Skeletal muscle tissue (tissue), 4 donors: ENCODE measurements around the gene SMYD1. TPM values are rescaled to one million over a fixed set of nuclear protein-coding genes. Genes with fewer than 3 reads are reported as not detected.

Experiments
- H3K27ac ChIP-seq: one replicate; pipeline ENCODE4 v1.7.0; 2013; ENCODE audit warnings: mild to moderate bottlenecking, low read depth, low read length, inconsistent platforms
- H3K27me3 ChIP-seq, 3 donors: one replicate each; pipeline ENCODE4 v1.7.0; 2013; ENCODE audit warnings: low read length in 3 of 3; ENCODE audit not compliant: control insufficient read depth in 3 of 3, insufficient read depth in 3 of 3
- H3K36me3 ChIP-seq, 3 donors: one replicate each; pipeline ENCODE4 v1.7.0; 2013; ENCODE audit warnings: low read length in 3 of 3; ENCODE audit not compliant: control insufficient read depth in 3 of 3, insufficient read depth in 3 of 3
- H3K4me1 ChIP-seq, 3 donors: one replicate each; pipeline ENCODE4 v1.7.0; 2013; ENCODE audit warnings: low read length in 3 of 3, mild to moderate bottlenecking in 3 of 3; ENCODE audit not compliant: control insufficient read depth in 3 of 3, insufficient read depth in 3 of 3
- H3K4me3 ChIP-seq, 3 donors: one replicate each; pipeline ENCODE4 v1.7.0; 2013; ENCODE audit warnings: low read length in 3 of 3
- H3K9ac ChIP-seq, 3 donors: one replicate each; pipeline ENCODE4 v1.7.0; 2013; ENCODE audit warnings: low read length in 3 of 3, mild to moderate bottlenecking in 3 of 3, moderate library complexity in 2 of 3, low read depth in 1 of 3
- H3K9me3 ChIP-seq, 3 donors: one replicate each; pipeline ENCODE4 v1.7.0; 2013; ENCODE audit warnings: low read length in 3 of 3; ENCODE audit not compliant: control insufficient read depth in 3 of 3
- total RNA-seq: library from RNA; depleted of rRNA; stranded (reverse); fragments of >200 nt; gene quantifications from one replicate; pipeline ENCODE4 v1.2.3, GENCODE V29; 2014
- donor health status: Osteomylitis.

Gene SMYD1
- total RNA-seq, 1 donor from 2014 or later = 147 TPM

DNA sequence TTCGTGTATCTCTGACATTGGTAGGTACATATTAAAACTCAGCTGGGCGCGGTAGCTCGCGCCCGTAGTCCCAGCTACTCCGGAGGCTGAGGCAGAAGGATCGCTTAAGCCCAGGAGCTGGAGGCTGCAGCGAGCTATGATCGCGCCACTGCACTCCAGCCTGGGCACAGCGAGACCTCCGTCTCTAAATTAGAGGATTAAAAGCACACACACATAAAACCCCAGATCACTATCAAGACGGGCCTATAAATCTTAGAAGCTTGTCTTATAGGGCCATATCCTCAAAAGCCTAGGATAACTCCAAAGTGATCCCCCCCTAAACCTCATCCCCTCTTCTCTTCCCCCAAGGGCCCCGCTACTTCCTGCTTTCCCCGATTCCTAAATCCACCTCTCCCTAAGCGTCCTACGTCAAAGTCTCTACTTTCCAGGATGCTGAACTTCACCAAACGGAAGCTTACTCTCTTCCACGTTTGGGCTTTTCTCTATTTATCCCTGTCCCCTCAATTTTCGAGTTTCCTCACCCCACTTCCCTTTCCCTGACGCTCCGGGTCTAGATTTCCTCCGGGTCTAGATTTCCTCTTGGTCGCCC, 12.7 kb upstream of the SMYD1 start:
- no peaks in the 10 kb centered on the region for H3K9me3 ChIP-seq
- H3K4me3 ChIP-seq = peak overlapping the region; percentile 62 to 97 (median 75)
- peaks cover 19 to 28% (median 27%) of the 10 kb centered on the region in 3 donors for H3K4me1 ChIP-seq

DNA sequence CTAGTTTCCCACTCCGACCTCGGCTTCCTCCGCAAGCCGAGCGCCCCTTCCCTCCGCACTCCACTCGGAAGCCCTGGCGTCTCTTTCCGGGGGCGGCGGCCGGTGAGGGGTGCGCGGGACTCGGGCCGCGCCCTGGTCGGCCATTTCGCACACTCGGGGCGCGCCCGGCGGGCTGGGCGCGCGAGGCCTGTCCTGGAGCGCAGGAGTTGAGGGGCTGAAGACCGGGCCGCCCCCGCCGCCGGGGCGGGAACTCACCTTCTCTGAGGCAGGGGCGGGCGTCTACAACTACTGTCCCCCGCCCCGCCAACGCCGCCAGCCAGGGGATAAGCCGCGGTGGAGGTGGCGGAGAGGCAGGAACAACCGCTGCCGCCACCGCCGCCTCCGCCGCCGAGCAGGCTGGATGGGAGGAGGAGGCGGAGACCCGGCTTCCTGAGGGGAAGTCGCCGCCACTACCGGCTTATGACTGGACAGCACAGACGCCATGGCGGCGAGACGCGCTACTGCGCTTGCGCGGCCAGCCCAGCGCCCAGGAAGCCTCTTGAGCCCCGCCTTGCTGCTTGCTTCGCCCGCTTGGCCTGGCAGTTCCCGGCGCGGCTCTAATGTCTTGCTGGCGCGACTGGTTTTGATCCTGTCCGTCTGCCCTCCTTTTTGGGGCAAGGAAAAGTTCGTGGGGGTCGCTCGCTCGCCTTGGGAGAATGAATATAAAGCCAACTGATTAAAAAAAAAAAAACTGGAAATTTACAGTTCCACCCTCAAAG, 12.1 kb upstream of the SMYD1 start, which contains the start of gene KRCC1:
Gene KRCC1 (minus strand): TSS at position 413 of the 758 bp plus-strand sequence. CDS start 27,220 bp downstream, outside the sequence.
- H3K36me3 ChIP-seq = no peaks in the 10 kb centered on the region
- peak within 1 kb of the TSS; percentile 90 to 94 (median 94) for H3K9ac ChIP-seq
- peak within 1 kb of the TSS; percentile 62 to 97 (median 75) for H3K4me3 ChIP-seq
- H3K27ac ChIP-seq = peak within 1 kb of the TSS; percentile 94
- H3K4me1 ChIP-seq = peaks cover 19 to 28% (median 27%) of the 10 kb centered on the region in 3 donors
- no peaks in the 10 kb centered on the region for H3K27me3 ChIP-seq
- H3K9me3 ChIP-seq = no peaks in the 10 kb centered on the region

More for the DNA sequence above, 12.7 kb upstream of the SMYD1 start:
- Histone ChIP-seq H3K9ac (peak overlapping the region; percentile 90 to 94 (median 94)), H3K27me3 (no peaks in the 10 kb centered on the region), H3K36me3 (no peaks in the 10 kb centered on the region), H3K27ac (peak overlapping the region; percentile 94)

DNA sequence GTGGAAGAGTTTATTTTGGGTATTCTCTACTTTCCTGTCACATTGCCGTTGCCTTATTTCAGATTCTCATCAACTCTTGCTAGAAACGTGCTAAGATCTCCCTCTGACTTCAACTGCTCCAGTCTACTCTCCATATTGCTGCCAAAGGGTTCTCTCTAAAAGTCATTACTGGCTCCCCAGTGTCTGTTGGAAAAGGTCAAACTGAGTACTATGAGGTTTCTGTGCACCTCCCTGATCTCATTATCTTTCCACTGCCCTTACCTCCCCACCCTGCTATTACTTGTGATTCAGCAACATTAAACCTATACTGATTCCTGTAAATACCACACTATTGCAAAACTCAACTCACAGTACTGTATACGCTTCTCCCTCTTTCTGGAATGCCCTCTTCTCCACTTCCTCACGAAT, 10.2 kb upstream of the SMYD1 start:
- Histone ChIP-seq H3K9me3 (no peaks in the 10 kb centered on the region), H3K4me1 (peaks cover 16 to 24% (median 23%) of the 10 kb centered on the region in 3 donors), H3K9ac (no peak overlapping the region), H3K36me3 (no peaks in the 10 kb centered on the region), H3K27ac (no peak overlapping the region), H3K4me3 (no peak overlapping the region), H3K27me3 (no peaks in the 10 kb centered on the region)

DNA sequence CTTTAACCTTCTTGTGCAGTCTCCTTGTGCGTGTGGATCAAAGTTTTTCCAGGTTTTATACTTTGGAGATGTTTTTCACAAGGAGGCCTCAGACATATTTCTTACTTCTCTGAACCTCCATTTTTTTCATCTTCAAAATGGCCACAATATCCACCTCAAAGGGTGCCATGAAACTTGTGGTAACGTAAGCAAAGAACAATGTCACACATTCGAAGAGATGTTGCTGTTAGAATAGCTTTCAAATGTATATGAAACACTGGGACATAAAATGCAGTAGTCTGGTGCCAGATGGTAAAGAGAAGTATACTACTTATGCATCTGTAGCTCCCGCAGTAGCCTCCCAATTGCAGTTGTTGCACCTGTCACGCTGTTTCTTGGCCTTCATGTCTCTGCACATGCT, 9.4 kb upstream of the SMYD1 start:
- Histone ChIP-seq H3K36me3 (no peaks in the 10 kb centered on the region), H3K4me1 (peaks cover 14 to 21% (median 20%) of the 10 kb centered on the region in 3 donors), H3K9ac (no peak overlapping the region), H3K27ac (no peak overlapping the region), H3K9me3 (no peaks in the 10 kb centered on the region), H3K27me3 (no peaks in the 10 kb centered on the region), H3K4me3 (no peak overlapping the region)

DNA sequence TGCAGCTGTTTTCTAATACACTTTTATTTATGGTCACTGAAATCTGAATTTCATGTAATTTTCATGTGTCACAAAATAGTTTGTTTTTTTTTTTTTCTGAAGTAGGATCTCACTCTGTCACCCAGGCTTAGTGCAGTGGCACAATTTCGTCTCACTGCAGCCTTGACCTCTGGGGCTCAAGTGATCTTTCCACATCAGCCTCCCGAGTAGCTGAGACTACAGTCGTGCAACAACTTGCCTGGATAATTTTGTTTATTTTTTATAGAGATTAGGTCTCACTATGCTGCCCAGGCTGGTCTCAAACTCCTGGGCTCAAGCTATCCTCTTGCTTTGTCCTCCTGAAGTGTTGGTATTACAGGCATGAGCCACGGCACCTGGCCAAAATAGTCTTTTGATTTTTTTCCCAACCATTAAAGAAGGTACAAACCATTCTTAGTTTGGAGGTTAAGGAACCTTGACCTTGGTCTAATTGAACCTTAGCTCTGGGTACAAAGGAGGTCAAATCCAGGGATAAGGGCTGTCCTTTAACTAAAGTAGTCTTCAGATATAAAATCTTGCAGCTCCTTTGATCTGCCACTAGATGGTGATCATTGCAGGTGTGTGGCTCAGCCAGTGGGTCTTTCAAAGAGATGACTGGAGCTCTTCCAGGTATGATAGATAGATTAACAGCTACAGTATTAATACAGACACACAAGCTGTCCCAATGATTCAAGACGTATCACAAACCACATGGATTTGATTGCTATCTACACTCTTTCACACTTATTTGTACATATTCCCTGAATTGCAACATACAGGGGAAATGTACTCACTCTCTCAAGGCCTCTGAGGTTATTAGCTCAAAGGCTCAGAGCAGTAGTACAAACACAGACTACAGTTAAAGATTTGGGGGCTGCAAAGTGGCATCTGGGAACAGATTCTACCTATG, 7.4 kb upstream of the SMYD1 start:
- no peak overlapping the region for H3K4me3 ChIP-seq
- no peak overlapping the region for H3K9ac ChIP-seq
- H3K27ac ChIP-seq = no peak overlapping the region
- no peaks in the 10 kb centered on the region for H3K9me3 ChIP-seq
- H3K4me1 ChIP-seq = peaks cover 3 to 8% (median 4%) of the 10 kb centered on the region in 3 donors
- H3K27me3 ChIP-seq = no peaks in the 10 kb centered on the region
- H3K36me3 ChIP-seq = no peaks in the 10 kb centered on the region

DNA sequence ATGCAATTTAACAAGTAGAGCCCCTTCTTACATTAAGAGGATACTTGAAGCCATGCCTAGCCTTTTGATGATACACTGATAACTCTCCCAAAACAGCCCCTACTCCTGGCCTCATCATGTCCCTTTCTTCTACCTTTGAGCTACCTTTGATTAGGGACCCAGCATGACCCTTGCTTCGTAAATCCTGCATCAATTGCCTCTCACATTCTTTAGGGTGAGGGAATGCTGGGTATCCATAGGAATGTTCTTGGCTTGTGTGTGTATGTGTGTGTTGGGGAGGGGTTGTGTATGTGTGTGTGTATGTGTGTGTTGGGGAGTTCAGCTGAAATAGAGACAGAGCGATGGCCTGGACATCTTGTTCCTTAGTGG, 6.7 kb upstream of the SMYD1 start:
- Histone ChIP-seq H3K9ac (no peak overlapping the region), H3K4me3 (no peak overlapping the region), H3K27me3 (no peaks in the 10 kb centered on the region), H3K36me3 (no peaks in the 10 kb centered on the region), H3K4me1 (peaks cover 3 to 8% (median 4%) of the 10 kb centered on the region in 3 donors), H3K27ac (no peak overlapping the region), H3K9me3 (no peaks in the 10 kb centered on the region)

DNA sequence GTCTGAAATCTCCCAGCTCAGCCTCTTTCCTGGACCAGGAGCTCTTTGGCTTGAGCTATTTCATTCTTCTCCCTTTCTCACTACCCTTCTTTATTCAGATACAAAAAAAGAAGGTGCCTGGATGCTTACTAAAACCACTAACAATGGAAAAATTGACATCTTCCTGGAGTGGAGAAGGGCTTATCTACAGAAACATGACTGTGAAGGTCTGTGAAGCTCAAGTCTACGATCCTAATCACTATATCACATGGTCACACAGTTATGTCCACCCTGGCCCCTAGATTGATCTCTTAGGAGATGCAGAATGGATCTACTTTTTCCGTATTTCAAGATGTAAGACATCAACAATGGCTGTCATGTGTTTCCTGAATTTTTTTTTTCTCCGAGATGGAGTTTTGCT, 6.3 kb upstream of the SMYD1 start:
- H3K4me3 ChIP-seq = no peak overlapping the region
- H3K36me3 ChIP-seq = no peaks in the 10 kb centered on the region
- no peak overlapping the region for H3K27ac ChIP-seq
- no peaks in the 10 kb centered on the region for H3K9me3 ChIP-seq
- peaks cover 0 to 4% (median under 1%) of the 10 kb centered on the region in 3 donors for H3K4me1 ChIP-seq
- no peaks in the 10 kb centered on the region for H3K27me3 ChIP-seq
- H3K9ac ChIP-seq = no peak overlapping the region

DNA sequence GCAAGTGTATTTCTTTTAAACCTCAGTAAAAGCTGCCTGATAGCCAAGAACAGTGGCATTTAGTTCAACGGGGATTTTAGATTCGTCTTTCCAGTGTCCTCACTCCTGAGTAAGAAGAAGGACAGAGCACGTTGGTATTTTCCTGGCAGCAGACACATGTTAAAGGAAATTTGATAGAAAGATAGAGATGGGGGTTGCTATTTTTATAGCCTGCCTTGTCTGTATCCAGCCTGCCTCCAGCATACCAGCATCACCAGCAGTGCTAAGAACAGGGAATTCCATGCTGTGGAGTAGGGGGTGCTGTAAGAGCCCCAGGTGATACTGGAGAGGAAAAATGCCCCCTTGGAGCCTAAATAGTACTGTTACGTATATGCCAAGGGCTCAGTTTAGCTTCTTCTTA, 1.1 kb upstream of the SMYD1 start:
- H3K36me3 ChIP-seq = no peaks in the 10 kb centered on the region
- H3K9ac ChIP-seq = peak overlapping the region; percentile 39 to 62 (median 43)
- H3K4me1 ChIP-seq = peaks cover 5 to 12% (median 8%) of the 10 kb centered on the region in 3 donors
- H3K27ac ChIP-seq = peak overlapping the region; percentile 92
- H3K4me3 ChIP-seq = peak overlapping the region; percentile 30 to 44 (median 36)
- no peaks in the 10 kb centered on the region for H3K9me3 ChIP-seq
- H3K27me3 ChIP-seq = no peaks in the 10 kb centered on the region

DNA sequence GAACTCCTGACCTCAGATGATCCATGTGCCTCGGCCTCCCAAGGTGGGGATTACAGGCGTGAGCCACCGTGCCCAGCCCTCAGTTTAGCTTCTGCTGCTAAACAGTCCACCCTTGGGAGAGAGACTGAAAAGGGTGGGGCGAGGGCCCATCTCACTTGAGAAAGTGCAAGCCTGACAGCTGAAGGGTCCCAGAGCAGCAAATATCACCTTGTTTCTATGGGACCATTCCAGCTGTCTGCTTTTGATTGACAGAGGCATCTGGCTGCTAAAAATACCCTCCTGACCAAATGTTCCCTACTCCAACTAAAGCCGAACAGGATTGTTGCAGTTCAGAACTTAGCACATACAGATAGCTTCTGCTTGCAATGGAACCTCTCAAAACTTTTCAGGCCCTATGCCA, 436 bp upstream of the SMYD1 start:
- H3K4me3 ChIP-seq = peak overlapping the region; percentile 71 to 84 (median 84)
- no peaks in the 10 kb centered on the region for H3K9me3 ChIP-seq
- no peaks in the 10 kb centered on the region for H3K27me3 ChIP-seq
- H3K36me3 ChIP-seq = no peaks in the 10 kb centered on the region
- peaks cover 5 to 12% (median 11%) of the 10 kb centered on the region in 3 donors for H3K4me1 ChIP-seq
- peak overlapping the region; percentile 92 for H3K27ac ChIP-seq
- H3K9ac ChIP-seq = peak overlapping the region; percentile 2 to 86 (median 78)
